Lung microvascular endothelial cell (primary cell): ENCODE data around the gene SLC12A7. TPM values are rescaled to one million over a fixed set of nuclear protein-coding genes. Genes with fewer than 3 reads are reported as not detected.

Experiments used
- DNase-seq, 2 donors: peaks; one replicate each; pipeline versions ENCODE4 v3.0.0 to v3.0.0-alpha.2; 2010; ENCODE audit warnings: low read depth in 2 of 2
- total RNA-seq: library from RNA; depleted of rRNA; stranded (reverse); fragments of >200 nt; gene quantifications from 2 replicates; pipeline ENCODE4 v1.2.1, GENCODE V29; 2014

SLC12A7 gene
- total RNA-seq, 1 donor from 2014 or later = 32.5 TPM

- DNase-seq = no peak
These were observed 74.0 kb downstream of the SLC12A7 start for GRCh38 chr5:1037671-1038416.

DNA sequence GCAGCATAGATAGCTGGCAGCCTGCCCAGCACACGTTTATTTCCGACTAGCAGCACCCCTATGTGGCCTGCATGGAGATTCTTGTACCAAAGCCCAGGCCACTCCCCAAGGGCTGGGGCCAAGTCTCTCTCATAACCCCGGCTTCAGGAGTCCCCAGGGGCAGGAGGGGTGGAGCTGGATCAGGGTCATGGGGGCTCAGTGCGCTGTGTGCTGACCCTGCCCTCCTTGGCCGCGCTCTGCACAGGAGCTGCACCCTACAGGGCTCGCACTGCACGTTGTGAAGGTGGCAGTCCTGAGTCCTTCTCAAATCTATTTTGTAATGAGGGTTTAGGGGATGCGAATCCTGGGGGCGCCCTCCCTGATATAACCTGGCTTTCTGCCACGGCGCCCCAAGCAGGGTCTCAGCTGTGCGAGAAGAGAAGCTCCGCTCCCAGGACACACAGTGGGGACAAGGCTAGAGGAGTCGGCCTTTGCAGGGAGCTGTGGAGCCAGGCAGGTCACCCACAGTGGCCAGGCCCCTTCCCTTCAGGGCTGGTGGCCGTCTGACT lies 74.7 kb downstream of the SLC12A7 start:
- DNase-seq = no peak

GRCh38 chr5:1036504-1037122 lies 75.2 kb downstream of the SLC12A7 start:
- DNase-seq = no peak

GRCh38 chr5:1035421-1036405 lies 76.2 kb downstream of the SLC12A7 start:
- DNase-seq = no peak

GRCh38 chr5:1034986-1035385 lies 76.9 kb downstream of the SLC12A7 start:
- DNase-seq = no peak

DNA sequence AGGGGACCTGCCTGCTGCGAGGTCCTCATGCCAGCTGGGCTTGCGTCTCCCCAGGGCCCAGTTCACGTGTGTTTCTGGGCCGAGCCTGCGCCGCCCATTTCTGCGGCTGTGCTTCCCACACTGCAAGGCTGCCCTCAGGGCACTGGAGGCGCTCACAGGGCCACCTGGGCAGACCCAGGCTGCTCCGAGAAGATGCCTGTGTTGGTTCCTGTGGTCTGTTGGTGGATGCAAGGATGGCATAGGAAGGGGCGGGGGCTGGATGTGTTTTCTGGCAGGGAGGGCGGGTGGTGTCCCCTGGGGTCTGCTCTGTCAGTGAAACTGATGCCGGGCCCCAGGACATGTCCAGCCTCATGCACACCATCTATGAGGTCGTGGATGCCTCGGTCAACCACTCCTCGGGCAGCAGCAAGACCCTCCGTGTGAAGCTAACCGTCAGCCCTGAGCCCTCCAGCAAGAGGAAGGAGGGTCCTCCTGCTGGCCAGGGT lies 77.4 kb downstream of the SLC12A7 start:
- DNase-seq = no peak

DNA sequence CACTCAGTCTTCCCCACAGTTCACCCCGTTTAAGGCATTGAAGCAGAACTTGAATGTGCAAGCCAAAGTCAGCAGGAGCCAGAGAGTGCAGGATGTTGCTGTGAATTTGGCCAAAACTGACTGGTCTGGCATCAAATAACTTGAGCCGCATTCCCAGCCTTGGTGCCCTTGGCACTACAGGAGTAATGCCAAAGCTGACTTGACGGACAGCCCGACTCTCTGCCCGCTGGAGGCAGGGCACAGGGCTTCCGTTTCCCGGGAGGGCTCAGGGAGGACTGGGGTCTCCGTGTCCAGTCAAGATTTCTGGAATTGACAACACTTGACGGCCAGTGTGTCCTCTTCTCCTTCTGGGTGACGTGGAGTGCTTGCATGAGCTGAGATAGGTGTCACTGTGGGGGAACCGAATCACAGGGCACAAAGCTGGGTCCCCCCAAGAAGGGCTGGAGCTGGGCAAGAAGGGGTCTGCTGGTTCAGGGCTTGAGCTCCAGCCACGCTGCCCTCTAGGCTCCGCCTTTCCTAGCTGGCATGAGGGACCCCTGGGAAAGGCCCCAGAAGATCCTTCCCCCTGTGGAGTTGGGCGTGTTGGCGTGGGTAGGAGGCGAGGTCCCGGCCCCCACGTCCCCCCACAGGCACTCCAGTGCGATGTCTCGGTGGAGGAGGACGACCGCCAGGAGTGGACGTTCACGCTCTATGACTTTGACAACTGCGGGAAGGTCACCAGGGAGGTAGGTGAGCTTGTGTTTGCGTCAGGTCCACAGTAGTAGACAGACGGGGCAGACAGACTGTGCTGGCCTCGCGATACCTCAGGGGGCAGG lies 78.0 kb downstream of the SLC12A7 start:
- DNase-seq = no peak

DNA sequence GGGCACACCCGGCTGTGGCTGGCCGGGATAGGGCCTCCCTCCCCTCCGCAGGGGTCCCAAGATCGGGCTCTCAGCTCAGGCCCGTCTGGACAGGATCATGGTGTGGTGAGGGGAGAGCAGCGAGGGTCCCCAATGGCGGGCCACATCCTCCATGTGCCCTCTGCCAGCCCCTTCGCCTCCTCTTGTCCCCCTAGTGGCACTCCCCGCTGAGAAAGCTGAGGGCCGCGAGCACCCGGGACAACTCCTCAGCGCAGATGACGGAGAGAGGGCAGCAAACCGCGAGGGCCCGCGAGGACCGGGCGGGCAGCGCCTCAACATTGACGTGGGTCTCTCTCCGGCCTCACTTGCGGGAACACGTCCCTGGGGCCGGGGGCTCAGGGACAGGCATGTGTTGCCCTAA lies 78.7 kb downstream of the SLC12A7 start:
- no peak for DNase-seq

- no peak for DNase-seq
These were observed 79.3 kb downstream of the SLC12A7 start for GRCh38 chr5:1032551-1033027.

DNA sequence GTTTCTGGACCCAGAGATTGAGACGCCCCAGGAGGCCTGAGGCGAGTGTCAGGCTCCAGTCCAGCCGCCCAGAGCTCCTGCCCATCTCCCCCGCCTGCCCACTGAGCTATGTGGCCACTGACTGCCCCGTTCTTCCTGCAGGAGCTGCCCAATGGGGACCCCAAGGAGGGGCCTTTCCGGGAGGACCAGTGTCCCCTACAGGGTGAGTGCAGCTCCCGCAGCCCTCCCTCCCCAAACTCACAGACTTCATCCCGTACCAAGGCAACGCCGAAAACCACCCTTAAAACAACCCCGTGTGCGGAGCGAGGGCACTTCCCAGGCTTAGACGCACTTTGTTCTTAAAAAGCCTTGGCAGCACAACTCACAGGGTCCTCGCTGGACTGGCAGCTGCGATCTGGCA lies 79.9 kb downstream of the SLC12A7 start:
- DNase-seq = no peak

GRCh38 chr5:1031306-1031959 lies 80.4 kb downstream of the SLC12A7 start:
- DNase-seq = no peak

- DNase-seq = no peak
These were observed 81.0 kb downstream of the SLC12A7 start for GRCh38 chr5:1030801-1031271.

- DNase-seq = no peak
These were observed 81.8 kb downstream of the SLC12A7 start for GRCh38 chr5:1029945-1030625.

DNA sequence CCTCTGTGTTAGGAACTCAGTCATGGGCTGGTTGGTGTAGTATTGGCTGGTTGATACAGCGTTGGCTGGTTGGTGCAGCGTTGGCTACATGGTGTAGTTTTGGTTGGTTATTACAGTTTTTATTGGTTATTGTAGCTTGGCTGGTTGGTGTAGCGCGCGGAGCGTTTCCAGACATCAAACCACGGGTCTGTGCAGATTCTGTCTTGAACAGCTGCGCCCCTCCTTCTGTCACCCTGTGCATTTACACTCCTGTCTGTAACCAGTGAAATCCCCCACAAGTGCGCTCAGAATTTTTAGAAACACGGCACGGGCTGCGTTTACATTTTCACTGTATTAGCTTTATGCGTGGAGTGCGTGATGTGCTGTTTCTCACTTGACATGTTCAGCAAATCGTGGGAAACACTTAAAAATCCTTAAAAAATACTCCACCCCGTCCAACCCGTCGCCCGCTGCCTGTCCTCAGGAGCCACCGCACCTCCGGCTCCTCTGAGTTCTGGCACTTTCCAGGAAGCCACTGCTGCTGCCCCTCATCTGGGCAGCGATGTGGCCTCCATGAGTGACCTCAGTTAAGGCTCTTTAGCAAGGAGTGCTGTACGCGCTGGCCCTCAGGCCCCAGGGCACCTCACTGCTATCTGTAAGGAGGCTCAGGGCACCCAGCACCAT lies 82.5 kb downstream of the SLC12A7 start:
- DNase-seq = no peak

- DNase-seq = no peak
These were observed 83.2 kb downstream of the SLC12A7 start for GRCh38 chr5:1028481-1029281.

GRCh38 chr5:1027631-1028441 lies 84.0 kb downstream of the SLC12A7 start:
- DNase-seq = no peak
